T-helper 1 cell (primary cell): ENCODE measurements around the gene NME9.

ENCODE experiments used
- DNase-seq, 5 donors: peaks; one replicate each; pipeline ENCODE4 v3.0.0-alpha.2; 2012 to 2020

NME9 gene

GRCh38 chr3:138332472-138333073, 2.9 kb upstream of the NME9 start:
- no peak for DNase-seq

- no peak for DNase-seq
These were observed 1.7 kb upstream of the NME9 start for GRCh38 chr3:138331143-138331894.

- no peak for DNase-seq
These were observed 288 bp upstream of the NME9 start for GRCh38 chr3:138329984-138330293.

- DNase-seq: no peak
These were observed 1.3 kb downstream of the NME9 start for GRCh38 chr3:138328341-138328740.

GRCh38 chr3:138327831-138328230, 1.8 kb downstream of the NME9 start:
- no peak for DNase-seq

GRCh38 chr3:138326866-138327595, 2.6 kb downstream of the NME9 start:
- no peak for DNase-seq

GRCh38 chr3:138325990-138326389, 3.7 kb downstream of the NME9 start:
- no peak for DNase-seq

GRCh38 chr3:138323971-138324370, 5.7 kb downstream of the NME9 start:
- no peak for DNase-seq

- no peak for DNase-seq
These were observed 12.0 kb downstream of the NME9 start for GRCh38 chr3:138317687-138318086.

GRCh38 chr3:138314751-138315150, 14.9 kb downstream of the NME9 start:
- DNase-seq: no peak

GRCh38 chr3:138310494-138310893, 19.2 kb downstream of the NME9 start:
- no peak for DNase-seq

GRCh38 chr3:138308783-138309182, 20.9 kb downstream of the NME9 start:
- DNase-seq: no peak

GRCh38 chr3:138307899-138308298, 21.8 kb downstream of the NME9 start:
- DNase-seq: no peak

- DNase-seq: no peak
These were observed 26.2 kb downstream of the NME9 start for GRCh38 chr3:138303474-138303873.

GRCh38 chr3:138300647-138301046, 29.0 kb downstream of the NME9 start:
- no peak for DNase-seq

GRCh38 chr3:138297876-138298275, 31.8 kb downstream of the NME9 start:
- DNase-seq: no peak

GRCh38 chr3:138297059-138297607, 32.5 kb downstream of the NME9 start:
- DNase-seq: no peak

- peak in 1 of 5 donors; percentile 48 for DNase-seq
These were observed 33.0 kb downstream of the NME9 start for GRCh38 chr3:138296639-138297038.

- no peak for DNase-seq
These were observed 40.0 kb downstream of the NME9 start for GRCh38 chr3:138289701-138290100.

- DNase-seq: no peak
These were observed 40.4 kb downstream of the NME9 start for GRCh38 chr3:138289260-138289659.

- no peak for DNase-seq
These were observed 44.6 kb downstream of the NME9 start for GRCh38 chr3:138284957-138285477.

GRCh38 chr3:138284079-138284478, 45.6 kb downstream of the NME9 start:
- DNase-seq: no peak

- no peak for DNase-seq
These were observed 46.8 kb downstream of the NME9 start for GRCh38 chr3:138282836-138283235.

GRCh38 chr3:138281561-138281960, 48.1 kb downstream of the NME9 start:
- DNase-seq: no peak
